NCI-H1436 (cell line): Measurements from ENCODE around the gene SERTAD1.
"Not testable (repeated sequence)": the region's sequence is repeated elsewhere in the genome, so short reads cannot be mapped to it uniquely, and the experiment has no call there.

ENCODE experiments used
- DNase-seq: peaks from one replicate; lab custom pipeline; 2025; lab: John Stamatoyannopoulos, UW

The SERTAD1 gene

DNA sequence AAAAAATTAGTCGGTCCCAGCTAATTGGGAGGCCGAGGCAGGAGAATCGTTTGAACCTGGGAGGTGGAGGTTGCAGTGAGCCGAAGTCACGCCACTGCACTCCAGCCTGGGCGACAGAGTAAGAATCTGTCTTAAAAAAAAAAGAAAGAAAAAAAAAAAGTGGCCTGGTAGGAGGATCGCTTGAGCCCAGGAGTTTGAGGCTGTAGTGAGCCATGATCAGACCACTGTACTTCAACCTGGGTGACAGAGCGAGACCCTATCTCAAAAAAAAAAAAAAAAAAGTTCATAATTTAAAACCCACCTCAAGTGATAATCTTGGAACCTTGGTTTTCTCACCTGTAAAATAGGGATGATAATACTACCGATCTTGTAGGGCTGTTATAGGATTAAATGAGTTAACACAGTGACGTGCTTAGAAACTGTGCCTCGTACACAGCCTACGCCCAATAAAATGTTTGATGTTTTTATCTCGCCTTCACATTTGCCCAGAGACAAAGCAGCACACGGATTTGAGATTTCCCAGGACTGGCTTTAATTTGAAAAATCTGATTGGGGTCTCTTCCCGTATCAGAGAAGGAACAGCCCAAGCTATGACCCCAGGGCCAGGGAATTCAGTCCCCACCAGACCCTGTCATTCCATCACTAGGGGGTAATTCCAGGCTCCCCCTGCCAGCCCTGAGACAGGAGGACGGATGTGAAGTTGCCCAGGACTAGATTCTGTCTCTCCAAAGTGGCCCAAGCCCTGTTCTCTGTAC, 3.6 kb downstream of the SERTAD1 start:
- no peak for DNase-seq

DNA sequence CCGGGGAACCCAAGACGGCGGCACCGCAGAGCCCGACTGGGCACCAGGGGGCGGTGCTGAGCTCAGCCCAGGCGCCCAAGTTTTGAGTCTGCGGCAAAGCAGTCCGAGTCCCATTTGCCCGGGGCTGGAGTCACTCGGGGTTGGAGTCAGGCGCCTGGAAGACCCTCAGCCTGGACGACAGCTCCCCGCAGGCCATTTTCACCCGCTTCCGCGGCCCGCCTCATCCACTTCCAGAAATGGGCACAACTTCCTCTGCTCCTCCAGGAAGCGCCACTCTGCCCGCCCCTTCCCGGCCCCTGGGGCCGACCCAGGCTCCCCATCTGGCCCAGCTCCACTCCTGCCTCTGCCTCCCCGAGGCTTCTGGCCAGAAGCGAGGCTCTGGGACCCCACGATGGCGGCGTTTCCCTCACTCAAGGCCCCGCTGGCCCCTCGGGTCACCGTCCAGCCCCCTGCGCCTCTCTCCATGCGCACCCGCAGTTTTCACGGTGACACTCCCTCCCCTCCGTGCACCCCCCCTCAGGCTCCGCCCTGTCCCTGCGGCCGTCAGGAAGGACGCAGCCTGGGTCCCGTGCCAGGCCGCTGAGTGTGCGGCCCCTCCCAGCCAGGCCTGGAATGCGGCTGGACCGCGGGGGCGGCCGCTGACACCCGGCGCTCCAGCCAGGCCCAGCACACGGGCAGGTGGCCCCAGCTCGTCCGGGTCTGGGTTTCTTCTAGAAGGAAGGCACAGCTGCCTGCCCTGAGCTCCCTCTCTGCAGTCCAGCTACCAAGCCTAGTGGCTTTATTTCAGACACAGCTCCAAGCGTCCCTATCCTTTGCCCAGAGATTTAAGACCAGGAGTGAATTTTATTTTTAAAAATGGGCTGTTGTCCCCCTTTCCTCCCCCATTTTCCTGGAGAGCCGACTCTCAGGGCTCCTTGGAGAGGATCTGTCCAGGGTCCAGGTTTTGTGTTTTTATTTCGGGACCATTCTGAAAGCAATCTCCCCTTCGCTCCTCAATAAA, 4.7 kb downstream of the SERTAD1 start:
- DNase-seq: peak; percentile 32

DNA sequence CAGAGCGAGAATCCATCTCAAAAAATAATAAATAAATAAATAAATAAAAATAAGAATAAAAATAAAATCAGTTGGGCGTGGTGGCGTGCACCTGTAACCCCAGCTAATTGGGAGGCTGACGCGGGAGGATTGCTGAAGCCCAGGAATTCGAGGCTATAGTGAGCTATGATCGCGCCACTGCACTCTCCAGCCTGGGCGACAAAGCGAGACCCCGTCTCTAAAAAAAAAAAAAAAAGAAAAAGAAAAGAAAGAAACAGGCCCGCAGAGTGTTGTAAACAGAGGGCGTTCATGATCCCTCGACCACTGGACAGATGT, 5.4 kb downstream of the SERTAD1 start:
- DNase-seq: no peak

DNA sequence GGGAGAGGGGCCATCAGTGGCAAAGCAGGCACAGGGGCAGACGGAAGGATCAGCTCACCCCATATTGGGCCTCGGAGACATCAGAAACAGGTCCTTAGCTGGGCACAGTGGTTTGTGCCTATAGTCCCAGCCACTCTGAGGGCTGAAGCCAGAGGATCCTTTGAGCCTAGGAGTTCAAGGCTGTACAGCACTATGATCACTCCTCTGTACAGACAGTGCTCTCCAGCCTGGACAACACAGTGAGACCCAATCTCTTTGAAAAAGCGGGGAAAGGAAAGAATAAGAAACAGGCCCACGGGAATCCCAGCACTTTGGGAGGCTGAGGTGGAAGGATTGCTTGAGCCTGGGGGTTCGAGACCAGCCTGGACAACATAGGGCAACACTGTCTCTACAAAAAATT, 6.0 kb downstream of the SERTAD1 start:
- DNase-seq: no peak

DNA sequence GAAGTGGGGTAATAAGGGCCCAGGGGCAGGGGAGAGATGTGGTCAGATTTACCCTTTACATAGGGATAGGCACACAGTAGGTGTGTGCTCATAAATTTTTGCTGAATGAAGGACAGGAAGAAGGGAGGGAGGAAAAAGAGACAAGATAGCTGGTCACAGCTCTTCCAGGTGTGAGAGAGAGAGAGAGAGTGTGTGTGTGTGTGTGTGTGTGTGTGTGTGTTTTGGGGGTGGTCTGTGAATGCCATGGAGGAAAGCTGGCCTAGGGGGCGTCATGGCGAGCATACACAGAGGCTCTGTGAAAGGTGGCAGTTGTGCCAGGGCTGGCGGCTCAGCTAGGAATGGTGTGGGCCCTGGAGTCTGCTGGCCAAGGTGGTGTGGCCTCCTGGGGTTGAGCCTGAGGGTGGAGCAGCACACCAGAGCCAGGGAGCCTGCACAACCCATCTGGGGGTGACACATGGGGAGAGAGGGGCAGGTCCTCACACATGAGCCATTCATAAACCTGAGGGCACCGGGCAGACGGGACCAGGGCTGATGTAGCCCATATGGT, 6.7 kb downstream of the SERTAD1 start:
- DNase-seq: no peak

DNA sequence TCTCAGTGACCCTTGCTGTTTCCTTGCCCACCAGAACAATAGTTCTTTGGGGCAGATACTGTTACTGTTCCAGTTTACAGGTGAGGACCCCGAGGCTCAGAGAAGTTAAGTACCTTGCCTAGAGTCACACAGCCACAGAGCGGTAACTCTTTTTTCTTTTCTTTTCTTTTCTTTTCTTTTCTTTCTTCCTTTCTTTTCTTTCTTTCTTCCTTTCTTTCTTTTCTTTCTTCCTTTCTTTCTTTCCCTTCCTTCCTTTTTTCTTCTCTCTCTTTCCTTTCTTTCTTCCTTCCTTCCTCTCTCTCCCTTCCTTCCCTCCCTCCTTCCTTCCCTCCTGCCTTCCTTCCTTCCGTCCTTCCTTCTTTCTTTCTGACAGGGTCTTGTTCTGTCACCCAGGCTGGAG, 7.8 kb downstream of the SERTAD1 start:
- no peak for DNase-seq

DNA sequence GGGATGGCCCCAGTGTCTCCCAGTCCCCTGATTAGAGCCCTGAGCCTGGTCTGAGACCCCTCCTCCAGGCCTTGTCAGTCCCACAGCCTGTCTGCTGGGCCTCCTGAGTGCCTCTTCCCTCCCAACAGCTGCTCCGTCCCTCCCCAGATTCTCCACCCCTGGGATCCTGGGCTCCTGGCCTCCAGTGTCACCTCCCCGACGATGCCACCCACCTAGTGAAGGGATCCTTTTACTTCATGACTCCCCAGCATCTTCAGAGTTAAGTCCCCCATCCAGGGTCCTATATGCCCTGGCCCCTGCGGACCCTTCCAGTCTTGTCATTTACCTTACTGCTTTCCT, 8.2 kb downstream of the SERTAD1 start:
- no peak for DNase-seq

DNA sequence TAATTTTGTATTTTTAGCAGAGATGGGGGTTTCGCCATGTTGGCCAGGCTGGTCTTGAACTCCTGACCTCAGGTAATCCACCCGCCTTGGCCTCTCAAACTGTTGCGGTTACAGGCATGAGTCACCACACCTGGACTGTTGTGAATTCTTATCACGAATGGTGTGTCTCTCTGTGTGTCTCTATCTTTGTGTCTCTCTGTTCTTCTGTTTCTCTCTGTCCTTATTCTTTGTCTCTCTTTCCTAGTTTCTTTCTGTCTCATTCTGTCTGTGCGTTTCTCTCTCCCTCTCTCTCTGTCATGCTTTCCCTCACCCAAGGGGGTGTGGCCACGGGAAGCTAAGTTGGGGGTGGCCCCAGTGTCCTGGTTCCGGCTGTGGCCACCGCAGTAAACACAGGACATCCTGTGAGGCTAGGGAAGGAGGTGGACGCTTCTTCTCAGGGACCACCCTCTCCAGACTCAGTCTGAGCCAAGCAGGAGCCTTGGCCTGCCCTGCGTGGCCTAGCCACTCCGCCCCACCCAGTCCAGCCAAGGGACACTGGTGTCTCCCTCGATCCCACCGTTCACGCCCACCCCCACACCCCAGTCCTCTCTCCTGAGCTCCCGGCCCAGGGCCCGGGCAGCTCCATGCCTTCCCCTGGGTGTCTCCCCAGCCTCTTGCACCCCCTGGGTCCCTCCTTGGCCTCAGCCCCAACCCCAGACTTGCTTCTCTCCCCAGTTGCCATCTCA, 8.7 kb downstream of the SERTAD1 start:
- DNase-seq: no peak

DNA sequence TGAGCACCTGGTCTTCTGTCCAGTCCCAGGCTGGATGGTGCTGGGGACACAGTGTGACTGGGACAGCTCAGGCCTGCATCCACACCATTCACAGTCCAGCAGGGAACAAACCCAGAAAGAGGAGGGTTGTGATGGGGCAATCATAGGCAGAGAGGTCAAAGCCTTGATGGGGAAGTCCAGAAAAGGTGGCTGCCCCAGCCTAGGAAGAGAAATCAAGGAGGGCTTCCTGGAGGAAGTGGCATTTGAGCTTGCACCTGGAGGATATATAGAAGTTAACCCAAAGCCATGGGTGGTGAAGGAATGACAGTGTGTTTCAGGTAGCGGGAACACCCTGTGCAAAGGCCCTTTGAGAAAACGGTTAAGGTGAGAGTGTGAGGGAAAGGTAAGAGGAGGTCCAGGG, 10.0 kb downstream of the SERTAD1 start:
- no peak for DNase-seq

DNA sequence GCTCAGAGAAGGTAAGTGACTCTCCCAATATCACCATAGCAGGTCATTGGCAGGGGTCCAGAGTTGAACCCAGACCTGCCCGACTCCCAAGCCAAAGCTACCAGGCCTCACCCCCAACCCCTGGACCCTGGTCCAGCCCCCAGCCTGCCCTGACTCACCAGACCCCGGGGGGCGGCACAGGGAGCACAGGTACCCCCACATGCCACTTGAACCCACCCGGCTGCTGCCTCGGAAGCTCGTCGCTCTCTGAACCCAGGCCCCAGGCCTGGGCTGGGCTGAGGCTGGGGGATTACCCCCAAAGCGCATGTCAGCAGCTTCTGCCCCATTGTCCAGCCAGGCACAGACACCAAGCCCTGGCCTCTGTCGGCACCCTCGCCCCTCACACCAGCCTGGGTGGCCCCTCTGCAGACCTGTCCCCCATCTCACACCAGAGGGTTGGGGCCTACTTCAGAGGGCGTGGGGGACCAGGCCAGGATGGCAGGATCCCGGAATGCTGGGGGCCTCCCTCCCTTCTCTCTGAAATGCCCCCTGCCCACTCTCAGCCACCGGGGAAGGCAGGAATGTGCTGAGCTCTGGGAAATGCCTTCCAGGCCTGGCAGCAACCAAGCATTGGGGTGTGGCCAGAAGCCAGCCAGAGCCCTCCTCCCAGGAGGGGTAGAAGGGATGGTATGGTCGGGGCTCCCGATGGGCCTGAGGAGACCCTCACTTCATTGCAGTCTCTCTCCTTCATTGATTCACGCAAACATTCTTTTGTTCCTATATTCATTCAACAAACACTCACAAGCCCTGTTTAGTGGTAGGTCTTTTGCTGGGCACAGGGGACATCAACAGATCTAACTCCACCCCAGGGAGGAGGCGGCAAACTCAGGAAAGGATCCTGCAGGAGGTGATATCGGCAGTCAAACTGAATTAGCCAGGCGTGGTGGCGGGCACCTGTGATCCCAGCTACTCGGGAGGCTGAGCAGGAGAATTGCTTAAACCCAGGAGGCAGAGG, 11.0 kb downstream of the SERTAD1 start:
- DNase-seq: no peak

DNA sequence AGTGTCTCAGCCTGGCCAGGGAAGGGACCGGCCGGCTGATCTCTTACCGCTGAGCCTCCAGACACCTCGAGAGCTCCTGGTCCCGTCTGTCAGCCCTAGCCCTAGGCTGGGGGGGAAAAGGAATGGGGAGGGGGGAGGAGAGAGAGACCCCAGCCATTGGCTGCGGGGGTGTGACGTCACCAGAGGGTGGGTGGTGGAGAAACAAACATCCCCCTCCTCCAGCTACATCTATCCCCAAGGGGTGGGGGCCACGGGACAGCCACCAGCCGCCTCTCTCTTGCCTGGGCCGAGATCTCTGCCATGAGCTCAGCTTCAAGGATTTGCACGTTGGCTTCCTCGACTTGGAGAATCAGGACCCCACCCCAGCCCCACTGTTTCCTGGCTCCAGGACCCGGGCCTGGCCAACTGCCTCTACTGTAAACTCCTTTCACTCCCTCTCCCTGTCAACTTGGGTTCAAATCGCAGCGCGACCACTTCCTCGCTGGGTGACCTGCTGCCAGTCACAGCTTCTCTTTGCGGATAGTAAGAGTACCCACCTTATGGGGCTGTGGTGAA, 12.4 kb downstream of the SERTAD1 start, which contains the start of gene PRX:
TSS of gene PRX (minus strand) at position 88 of the 555 bp plus-strand sequence. CDS start 5,446 bp downstream, outside the sequence.
- DNase-seq: no peak

DNA sequence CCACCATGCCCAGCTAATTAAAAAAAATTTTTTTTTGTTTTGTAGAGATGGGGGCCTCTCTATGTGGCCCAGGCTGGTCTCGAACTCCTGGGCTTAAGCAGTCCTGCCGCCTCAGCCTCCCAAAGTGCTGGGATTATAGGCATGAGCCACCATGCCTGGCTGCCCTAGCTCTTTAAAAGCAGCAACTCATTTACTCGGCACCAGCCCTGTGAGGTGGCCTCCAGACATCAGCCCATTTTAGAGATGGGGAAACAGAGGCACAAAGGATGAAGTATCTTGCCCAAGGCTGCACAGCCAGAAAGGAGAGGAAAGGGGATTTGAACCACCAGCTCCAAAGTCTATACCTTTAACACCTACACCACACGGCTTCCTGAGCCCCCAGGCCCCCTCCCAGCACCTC, 12.9 kb downstream of the SERTAD1 start:
- no peak for DNase-seq

DNA sequence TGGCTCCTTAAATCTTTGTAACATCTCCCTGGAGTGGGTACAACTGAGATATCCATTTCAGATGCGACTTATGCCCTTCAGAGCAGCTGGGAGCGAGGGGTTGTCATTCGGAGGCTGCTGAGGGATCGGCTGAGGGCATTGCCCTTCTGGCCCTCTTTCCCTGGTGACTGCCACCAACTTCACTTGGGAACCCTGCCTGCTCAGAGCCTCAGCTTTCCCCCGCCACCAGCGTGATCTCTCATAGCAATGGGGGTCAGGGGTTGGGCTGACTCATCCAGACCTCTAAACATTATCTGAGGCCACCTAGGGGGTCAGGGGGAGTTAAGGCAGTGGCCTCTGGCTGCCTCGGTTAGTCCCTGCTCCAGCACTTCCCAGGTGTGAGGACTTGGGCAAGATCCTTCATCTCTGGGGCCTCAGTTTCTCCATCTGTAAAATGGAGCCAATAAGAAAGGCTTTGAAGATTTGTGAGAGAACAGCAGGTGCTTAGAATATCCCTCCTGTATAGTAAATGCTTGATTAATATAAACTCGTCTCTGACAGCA, 13.8 kb downstream of the SERTAD1 start:
- DNase-seq: no peak

DNA sequence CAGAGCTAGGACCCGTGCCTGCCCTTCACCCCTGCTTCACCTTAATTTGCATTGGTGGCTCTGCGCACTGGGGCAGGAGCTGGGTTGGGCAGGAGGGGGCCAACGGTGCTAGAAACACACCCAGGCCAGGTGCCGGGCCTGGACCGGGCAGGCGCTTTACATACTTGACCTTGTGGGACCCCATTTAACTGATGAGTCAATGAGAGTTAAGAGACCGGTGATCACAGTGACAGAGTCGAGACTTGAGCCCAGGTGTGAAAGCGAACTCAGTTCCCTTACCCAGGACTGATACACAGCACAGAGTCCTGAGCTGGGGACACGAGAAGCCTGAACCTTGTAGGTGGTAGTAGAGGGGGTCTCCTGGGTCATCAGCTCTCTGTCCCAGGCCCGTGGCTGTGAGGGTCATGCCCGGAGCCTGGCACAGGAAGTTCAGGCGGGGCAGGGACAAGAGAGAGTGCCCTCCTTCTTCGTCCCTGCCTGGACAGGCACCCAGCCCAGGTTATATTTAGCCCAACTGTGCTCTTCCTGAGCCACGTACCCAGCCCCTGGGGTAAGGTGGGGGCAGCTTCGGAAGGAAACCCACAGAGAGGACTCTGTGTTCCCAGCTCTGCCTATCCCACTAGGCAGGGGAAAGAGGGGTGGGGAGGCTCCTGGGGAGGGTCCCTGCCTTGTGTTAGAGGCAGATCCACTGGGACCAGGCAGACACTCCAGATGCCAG, 14.5 kb downstream of the SERTAD1 start:
- DNase-seq: no peak

DNA sequence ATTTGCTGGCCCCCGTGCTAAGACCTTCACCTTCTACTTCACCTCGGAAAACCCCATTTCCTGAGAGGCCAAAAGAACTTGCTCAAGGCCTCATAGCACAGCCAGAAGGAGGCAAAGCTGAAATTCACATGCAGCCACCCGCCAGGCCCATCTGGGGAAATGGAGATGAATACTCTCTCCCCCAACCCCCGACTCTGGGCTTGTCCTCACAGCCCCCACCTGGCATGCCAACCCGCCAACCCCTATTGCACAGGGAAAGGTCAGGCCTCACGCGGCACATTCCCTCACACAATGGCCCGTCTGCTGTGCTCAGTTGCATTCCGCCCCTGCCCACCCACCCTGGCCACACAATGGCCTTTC, 15.8 kb downstream of the SERTAD1 start:
- no peak for DNase-seq

DNA sequence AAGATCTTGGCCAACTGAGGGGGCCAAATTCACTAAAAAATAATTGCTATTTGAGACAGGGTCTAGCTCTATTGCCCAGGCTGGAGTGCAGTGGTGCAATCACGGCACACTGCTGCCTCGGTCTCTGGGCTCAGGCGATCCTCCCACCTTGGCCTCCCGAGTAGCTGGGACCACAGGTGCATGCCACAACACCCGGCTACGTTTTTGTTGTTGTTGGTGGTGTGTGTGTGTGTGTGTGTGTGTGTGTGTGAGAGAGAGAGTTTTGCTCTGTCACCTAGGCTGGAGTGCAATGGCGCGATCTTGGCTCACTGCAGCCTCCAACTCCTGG, 17.2 kb downstream of the SERTAD1 start:
- DNase-seq: not testable (repeated sequence)

DNA sequence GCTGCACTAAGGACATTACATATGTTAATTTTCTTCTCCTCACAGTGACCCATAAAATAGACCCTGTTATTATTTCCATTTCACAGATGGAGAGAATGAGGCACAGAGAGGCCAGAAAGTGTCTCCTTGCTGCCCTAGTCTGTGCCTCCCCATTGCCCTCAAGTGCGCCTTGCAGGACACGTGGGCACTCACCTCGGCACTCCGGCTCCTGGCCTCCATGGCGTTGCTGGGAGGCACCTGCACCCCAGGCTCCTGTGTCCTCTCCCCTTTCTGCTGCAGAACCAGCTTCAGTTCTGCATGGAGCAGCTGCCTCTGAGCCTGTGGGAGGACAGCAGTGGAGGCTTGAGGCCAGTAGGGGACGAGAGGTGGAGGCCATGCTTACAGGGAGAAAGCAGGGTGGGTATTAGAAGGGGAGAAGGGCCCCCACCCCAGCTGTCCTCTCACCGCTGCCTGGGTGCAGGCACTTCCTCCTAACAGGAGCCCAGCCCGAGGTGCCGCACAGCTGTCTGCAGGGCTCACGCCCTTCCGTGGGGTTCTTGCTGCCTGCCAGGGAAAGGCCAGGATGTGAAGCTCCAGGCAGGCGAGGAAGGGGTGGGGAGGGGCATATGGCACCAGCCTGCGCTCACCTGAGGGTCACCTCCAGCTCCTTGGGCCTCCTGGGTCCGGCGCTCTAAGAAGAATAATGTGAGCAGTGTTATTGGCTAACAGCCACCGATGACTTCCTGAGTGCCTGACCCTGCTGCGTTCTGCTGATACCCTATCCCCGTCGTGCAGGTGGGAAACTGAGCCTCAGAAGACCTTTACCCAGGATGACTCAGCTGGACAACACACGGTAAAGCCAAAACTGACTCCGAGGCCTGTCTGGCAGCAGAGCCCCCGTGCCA, 17.8 kb downstream of the SERTAD1 start:
- DNase-seq: no peak

DNA sequence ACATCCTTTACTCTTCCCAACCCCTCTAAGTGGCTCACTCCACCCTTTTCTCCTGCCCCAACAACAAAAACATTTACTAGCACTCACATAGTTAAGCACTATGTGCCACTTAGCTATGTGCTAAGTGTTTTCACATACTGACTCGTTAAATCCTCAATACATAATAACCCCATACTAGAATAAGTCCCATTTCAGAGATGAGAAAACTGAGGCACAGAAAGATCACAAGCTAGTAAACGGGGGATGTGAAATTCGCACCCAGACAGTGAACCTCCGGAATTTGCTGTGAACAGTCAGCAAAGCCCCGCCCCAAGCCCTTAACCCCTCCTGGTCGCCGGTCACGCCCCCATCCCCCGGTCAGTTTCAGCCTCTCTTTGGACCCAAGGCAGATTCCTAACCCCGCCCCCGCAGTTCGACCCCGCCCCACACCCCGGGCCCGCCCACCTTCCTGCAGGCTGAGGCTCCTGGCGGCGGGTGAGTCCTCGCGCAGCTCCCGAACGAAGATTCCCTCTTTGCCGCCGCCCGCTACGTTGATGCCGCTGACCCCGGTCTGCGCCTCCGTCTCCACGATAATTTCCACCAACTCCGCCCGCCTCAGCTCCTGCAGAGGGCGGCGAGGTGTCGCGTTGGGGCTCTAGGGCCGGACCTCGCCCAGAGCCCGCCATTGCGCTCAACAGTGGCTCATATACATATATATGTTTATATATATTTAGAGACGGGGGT, 22.4 kb downstream of the SERTAD1 start:
- DNase-seq: peak; percentile 14
